ENCODE data around the gene ORAI3. TPM values are rescaled to one million over a fixed set of nuclear protein-coding genes. Genes with fewer than 3 reads are reported as not detected.

Gene ORAI3
- total RNA-seq, 3 donors from 2014 or later, result 20.0 to 40.5 (median 25.9) TPM

GRCh38 chr16:30920891-30921290, 28.0 kb upstream of the ORAI3 start:
- DNase-seq (ENCODE audit: low spot score in 2 of 2), result no peak
- H3K4me3 ChIP-seq, result no peak overlapping the region
- intact Hi-C loops (cut with DNase I; ENCODE audit: low total_unique reads), result no loop called here
- peaks cover 0 to 7% of the 10 kb centered on the region in 2 donors for H3K4me1 ChIP-seq
- H3K27me3 ChIP-seq, result no peaks in the 10 kb centered on the region
- H3K9me3 ChIP-seq, result no peaks in the 10 kb centered on the region
- TF ChIP-seq POLR2AphosphoS5 (IDR thresholded peaks at IDR 0.05) (no peak), CTCF (IDR thresholded peaks at IDR 0.05) (no peak), POLR2A (IDR thresholded peaks at IDR 0.05) (no peak)
- no peaks in the 10 kb centered on the region for H3K36me3 ChIP-seq
- H3K27ac ChIP-seq, result no peak overlapping the region

GRCh38 chr16:30921459-30921747, 27.5 kb upstream of the ORAI3 start:
- peak overlapping the region; percentile 94 to 97 for H3K27ac ChIP-seq
- H3K4me1 ChIP-seq, result peaks cover 0 to 7% of the 10 kb centered on the region in 2 donors
- no peak for TF ChIP-seq CTCF (IDR thresholded peaks at IDR 0.05)
- TF ChIP-seq POLR2A (IDR thresholded peaks at IDR 0.05), result no peak
- TF ChIP-seq POLR2AphosphoS5 (IDR thresholded peaks at IDR 0.05), result no peak
- no peak for DNase-seq (ENCODE audit: low spot score in 2 of 2)
- H3K36me3 ChIP-seq, result no peaks in the 10 kb centered on the region
- intact Hi-C loops (cut with DNase I; ENCODE audit: low total_unique reads), result no loop called here
- H3K9me3 ChIP-seq, result no peaks in the 10 kb centered on the region
- peak overlapping the region; percentile 65 to 67 (median 65) for H3K4me3 ChIP-seq
- no peaks in the 10 kb centered on the region for H3K27me3 ChIP-seq

DNA sequence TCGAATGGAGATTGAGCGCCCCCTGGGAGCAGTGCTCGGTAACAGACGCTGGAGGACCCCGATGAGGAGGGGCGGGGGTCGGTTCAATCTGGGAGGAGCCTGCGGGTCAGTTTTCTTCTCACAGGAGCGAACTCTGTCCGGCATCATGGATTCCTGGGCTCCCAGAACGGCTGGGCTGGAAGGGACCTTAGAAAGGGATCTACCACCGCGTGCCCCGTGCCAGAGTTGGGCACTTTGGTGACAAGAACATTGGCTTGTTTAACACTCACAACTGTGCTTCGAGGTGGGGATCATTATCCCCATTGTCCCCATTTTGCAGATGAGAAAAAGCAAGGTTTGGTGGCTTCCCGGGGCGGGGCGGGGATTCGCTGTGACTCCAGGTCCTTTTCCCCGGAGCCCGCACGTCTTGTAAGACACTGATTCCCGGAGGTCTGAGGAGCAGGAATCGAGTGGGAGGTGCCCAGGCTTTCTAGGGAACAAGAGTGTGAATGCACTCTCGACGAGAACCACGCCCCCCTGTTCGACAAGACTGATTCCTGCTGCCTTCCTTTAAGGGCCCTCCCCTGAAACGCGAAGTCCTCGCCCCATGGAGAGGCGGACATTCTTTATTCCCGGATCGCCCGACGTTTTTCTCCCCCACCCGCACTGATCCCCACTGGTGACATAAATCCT, 27.0 kb upstream of the ORAI3 start:
- DNase-seq (ENCODE audit: low spot score in 2 of 2), result peak; percentile 92 to 93

DNA sequence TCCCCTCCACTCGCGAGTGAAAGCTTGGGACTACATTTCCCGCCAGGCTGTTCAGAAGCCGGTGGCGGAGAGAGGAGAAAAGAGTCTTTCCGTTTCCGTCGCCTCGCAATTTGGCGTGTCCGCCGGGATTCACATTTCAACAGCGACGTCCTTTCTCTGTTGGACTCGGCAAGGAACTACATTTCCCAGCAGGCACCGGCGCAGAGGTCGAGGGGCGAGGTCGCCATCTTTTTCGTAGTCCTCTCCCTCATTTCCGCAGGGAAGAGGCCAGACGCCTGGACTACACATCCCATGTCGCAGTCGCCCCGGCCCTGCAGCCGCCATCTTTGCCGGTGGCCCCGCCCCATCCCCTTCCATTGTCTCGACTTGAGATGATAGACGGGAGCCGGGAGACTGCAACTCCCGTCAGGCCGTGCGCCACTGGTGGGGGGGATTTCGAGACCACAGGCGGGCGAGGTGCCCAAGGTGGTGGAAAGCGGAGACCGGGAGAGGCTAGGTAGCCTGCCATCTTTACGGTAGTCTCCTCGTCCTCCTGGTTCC, 26.4 kb upstream of the ORAI3 start:
- Histone ChIP-seq H3K27me3 (no peaks in the 10 kb centered on the region), H3K4me1 (peaks cover 0 to 7% of the 10 kb centered on the region in 2 donors), H3K27ac (peak overlapping the region; percentile 94 to 97), H3K4me3 (peak overlapping the region; percentile 65 to 85 (median 67)), H3K36me3 (no peaks in the 10 kb centered on the region), H3K9me3 (no peaks in the 10 kb centered on the region)
- intact Hi-C loops (cut with DNase I; ENCODE audit: low total_unique reads), result no loop called here
- TF ChIP-seq CTCF (IDR thresholded peaks at IDR 0.05) (no peak), POLR2AphosphoS5 (IDR thresholded peaks at IDR 0.05) (peak; percentile 66 to 94 (median 85)), POLR2A (IDR thresholded peaks at IDR 0.05) (no peak)
- peak; percentile 100 for DNase-seq (ENCODE audit: low spot score in 2 of 2)

More for the DNA sequence above, 27.0 kb upstream of the ORAI3 start:
- intact Hi-C loops (cut with DNase I; ENCODE audit: low total_unique reads), result no loop called here
- peaks cover 0 to 7% of the 10 kb centered on the region in 2 donors for H3K4me1 ChIP-seq
- no peaks in the 10 kb centered on the region for H3K9me3 ChIP-seq
- H3K27me3 ChIP-seq, result no peaks in the 10 kb centered on the region
- H3K36me3 ChIP-seq, result no peaks in the 10 kb centered on the region
- H3K4me3 ChIP-seq, result peak overlapping the region; percentile 65 to 67 (median 65)
- TF ChIP-seq CTCF (IDR thresholded peaks at IDR 0.05), result peak; percentile 82 to 93 (median 91)
- TF ChIP-seq POLR2AphosphoS5 (IDR thresholded peaks at IDR 0.05), result peak in 1 of 3 donors; percentile 27
- TF ChIP-seq POLR2A (IDR thresholded peaks at IDR 0.05), result peak; percentile 2
- H3K27ac ChIP-seq, result peak overlapping the region; percentile 94 to 97

DNA sequence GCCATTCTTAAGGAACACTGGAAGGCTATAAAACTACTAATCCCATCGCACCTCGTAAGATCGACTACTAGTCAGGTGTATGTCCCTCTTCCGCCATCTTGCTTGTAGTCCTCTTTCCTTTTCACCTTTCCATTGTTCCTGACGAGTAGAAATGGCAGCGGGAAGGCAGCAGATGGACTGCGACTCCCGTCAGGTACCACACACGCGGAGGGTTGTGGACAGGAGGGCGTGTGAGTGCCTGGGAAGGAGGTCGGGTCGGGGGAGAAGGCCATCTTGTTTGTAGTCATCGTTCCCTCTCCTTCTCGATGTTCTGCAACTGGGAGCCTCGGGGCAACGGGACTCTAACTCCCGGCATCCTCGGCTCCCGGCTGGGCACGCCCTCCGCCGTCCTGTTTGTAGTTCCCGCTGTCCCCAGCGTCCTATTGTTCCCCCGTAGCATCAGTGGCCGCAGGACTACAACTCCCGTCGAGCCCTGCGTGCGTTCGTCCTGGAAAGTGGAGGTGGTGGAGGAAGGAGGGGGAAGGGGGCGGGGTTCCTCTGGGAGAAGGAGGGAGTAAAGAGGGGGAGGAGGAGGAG, 25.8 kb upstream of the ORAI3 start:
- peak; percentile 88 to 96 (median 96) for TF ChIP-seq POLR2AphosphoS5 (IDR thresholded peaks at IDR 0.05)
- TF ChIP-seq CTCF (IDR thresholded peaks at IDR 0.05), result no peak
- TF ChIP-seq POLR2A (IDR thresholded peaks at IDR 0.05), result peak; percentile 10
- intact Hi-C loops (cut with DNase I; ENCODE audit: low total_unique reads), result no loop called here
- no peaks in the 10 kb centered on the region for H3K9me3 ChIP-seq
- DNase-seq (ENCODE audit: low spot score in 2 of 2), result peak; percentile 99 to 100
- H3K36me3 ChIP-seq, result no peaks in the 10 kb centered on the region
- no peaks in the 10 kb centered on the region for H3K27me3 ChIP-seq
- H3K4me3 ChIP-seq, result peak overlapping the region; percentile 65 to 85 (median 67)
- H3K27ac ChIP-seq, result peak overlapping the region; percentile 94 to 97
- H3K4me1 ChIP-seq, result peaks cover 0 to 7% of the 10 kb centered on the region in 2 donors

Data from breast epithelium (tissue), 4 donors.